NB4 (cell line): ENCODE data around the gene TMEM63A.

ENCODE experiments used
- DNase-seq: peaks from one replicate; pipeline ENCODE4 v3.0.0; 2010; ENCODE audit warnings: low read depth
- H3K4me3 ChIP-seq: one replicate; pipeline ENCODE4 v1.5.1; 2011; ENCODE audit warnings: mild to moderate bottlenecking, low read depth, low read length, moderate library complexity
- CTCF ChIP-seq: IDR thresholded peaks from one replicate; pipeline ENCODE4 v1.5.1; 2012; ENCODE audit warnings: low read depth, low read length
- MAX ChIP-seq: IDR thresholded peaks from 2 replicates; pipeline ENCODE4 v1.6.1; 2011; ENCODE audit warnings: low read depth, low read length
- MYC ChIP-seq: IDR thresholded peaks from 2 replicates; pipeline ENCODE4 v1.6.1; 2011; ENCODE audit warnings: low read depth, low read length
- POLR2A ChIP-seq: IDR thresholded peaks from 2 replicates; pipeline ENCODE4 v1.6.1; 2011; ENCODE audit warnings: mild to moderate bottlenecking; ENCODE audit not compliant: insufficient read length; ENCODE audit errors: extremely low read depth

The TMEM63A gene

DNA sequence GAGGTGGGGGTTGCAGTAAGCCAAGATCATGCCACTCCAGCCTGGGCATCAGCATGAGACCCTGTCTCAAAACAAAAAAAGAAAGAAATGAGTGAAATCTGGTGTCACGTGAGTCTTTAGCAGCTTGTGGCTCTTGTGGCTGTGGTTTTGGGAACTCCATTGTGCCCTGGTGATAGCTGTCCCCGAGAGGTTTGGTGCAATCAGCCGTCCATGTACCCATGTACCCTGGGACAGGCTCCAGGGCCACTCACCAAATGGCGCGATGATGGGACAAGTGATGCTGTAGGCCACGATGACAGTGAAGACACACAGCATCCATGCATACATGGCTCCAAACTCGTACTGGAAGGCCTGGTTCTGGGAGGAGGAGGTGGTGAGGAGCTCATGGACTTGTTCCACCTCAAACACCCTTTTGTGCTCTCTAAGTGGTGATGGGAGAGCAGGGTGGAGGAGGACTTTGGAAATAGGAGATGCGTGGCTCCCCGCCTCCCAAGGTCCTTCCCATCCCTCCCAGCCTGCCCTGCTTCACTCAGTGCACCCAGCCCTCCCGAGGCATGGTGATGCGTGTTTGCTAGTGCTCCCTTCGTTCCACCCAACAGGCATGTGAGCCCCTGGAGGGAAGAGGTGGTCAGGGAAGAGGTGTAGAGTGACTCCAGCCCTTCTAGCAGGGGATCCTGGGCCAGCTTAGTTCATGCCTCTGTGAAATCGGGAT is 29.6 kb downstream of the TMEM63A start:
- no peak for DNase-seq
- no peak for TF ChIP-seq CTCF
- TF ChIP-seq POLR2A, result no peak
- TF ChIP-seq MAX, result no peak
- TF ChIP-seq MYC, result no peak
- H3K4me3 ChIP-seq, result no peak overlapping the region

DNA sequence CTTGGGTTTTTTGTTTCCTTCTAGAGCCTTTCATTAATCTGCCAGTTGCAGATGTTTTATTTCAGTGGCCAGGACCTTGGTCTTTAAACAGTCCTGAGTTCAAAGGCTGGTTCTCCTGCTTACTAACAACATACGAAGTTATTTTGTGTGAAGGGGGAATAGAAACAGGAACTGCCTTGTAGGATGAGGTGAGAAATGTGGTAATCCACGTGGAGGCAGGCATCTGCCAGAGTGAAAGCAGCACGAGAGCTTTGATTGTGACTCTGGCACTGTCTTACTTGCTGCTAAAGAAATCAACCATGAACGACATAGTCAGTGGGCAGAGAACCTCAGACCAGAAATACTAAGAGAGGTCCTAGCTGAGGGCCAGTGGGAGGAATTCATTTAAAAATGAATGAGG is 30.4 kb downstream of the TMEM63A start:
- peak; percentile 69 for DNase-seq
- TF ChIP-seq MYC (peak; percentile 64), CTCF (no peak), POLR2A (no peak), MAX (peak; percentile 81)
- H3K4me3 ChIP-seq, result no peak overlapping the region

GRCh38 chr1:225850370-225850769 is 31.8 kb downstream of the TMEM63A start:
- no peak for DNase-seq

GRCh38 chr1:225849925-225850324 is 32.3 kb downstream of the TMEM63A start:
- no peak for DNase-seq
- TF ChIP-seq CTCF, result no peak
- TF ChIP-seq MYC, result no peak
- no peak for TF ChIP-seq MAX
- no peak for TF ChIP-seq POLR2A
- H3K4me3 ChIP-seq, result no peak overlapping the region

More at GRCh38 chr1:225850370-225850769, 31.8 kb downstream of the TMEM63A start:
- TF ChIP-seq CTCF, result no peak
- TF ChIP-seq MYC, result no peak
- TF ChIP-seq MAX, result no peak
- no peak overlapping the region for H3K4me3 ChIP-seq

- DNase-seq, result no peak
- no peak for TF ChIP-seq MYC
- TF ChIP-seq POLR2A, result no peak
- TF ChIP-seq MAX, result no peak
- TF ChIP-seq CTCF, result no peak
- H3K4me3 ChIP-seq, result no peak overlapping the region
Observed at GRCh38 chr1:225848030-225848955, 33.9 kb downstream of the TMEM63A start.
